PC-9 (cell line): ENCODE measurements around the gene CENPA.

Experiments used
- CTCF ChIP-seq: fragments of 200-600 bp; sonication (generic); conservative IDR thresholded peaks from 2 replicates; pipeline ENCODE4 v1.6.1; 2017; ENCODE audit warnings: mixed run types, antibody characterized with exemption, mild to moderate bottlenecking, moderate library complexity
- EZH2 ChIP-seq: fragments of 200-600 bp; sonication (generic); IDR thresholded peaks from 2 replicates; pipeline ENCODE4 v1.8.0; 2017; ENCODE audit warnings: antibody characterized with exemption, low read depth

- no peak for TF ChIP-seq CTCF
- TF ChIP-seq EZH2, result no peak
Measured at GRCh38 chr2:26801796-26802195, 15.9 kb downstream of the CENPA start.
